ENCODE measurements around the gene CSF2.
"Not testable (repeated sequence)": the region's sequence is repeated elsewhere in the genome, so short reads cannot be mapped to it uniquely, and the experiment has no call there.

Gene CSF2

GRCh38 chr5:132114150-132115121, 40.8 kb downstream of the CSF2 start:
- no peak for DNase-seq

DNA sequence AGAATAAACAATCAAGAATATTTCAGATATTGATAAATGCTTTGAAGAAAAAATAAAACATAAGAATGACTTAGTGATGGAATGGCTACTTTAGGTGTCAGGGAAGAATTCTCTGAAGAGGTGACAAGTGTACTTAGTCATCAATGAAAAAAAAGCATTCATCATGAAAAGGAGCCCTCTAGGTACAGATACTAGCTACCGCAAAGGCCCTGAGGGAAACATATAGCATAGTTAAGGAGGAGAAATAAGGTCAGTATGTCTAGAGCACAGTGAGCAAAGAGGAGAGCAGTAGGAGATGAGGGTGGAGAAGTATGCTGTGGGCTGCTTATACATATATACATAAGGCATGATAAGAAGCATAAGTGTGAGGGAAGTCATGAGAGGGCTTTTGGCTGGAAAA, 41.8 kb downstream of the CSF2 start:
- no peak for DNase-seq

GRCh38 chr5:132116072-132116471, 42.5 kb downstream of the CSF2 start:
- no peak for DNase-seq

DNA sequence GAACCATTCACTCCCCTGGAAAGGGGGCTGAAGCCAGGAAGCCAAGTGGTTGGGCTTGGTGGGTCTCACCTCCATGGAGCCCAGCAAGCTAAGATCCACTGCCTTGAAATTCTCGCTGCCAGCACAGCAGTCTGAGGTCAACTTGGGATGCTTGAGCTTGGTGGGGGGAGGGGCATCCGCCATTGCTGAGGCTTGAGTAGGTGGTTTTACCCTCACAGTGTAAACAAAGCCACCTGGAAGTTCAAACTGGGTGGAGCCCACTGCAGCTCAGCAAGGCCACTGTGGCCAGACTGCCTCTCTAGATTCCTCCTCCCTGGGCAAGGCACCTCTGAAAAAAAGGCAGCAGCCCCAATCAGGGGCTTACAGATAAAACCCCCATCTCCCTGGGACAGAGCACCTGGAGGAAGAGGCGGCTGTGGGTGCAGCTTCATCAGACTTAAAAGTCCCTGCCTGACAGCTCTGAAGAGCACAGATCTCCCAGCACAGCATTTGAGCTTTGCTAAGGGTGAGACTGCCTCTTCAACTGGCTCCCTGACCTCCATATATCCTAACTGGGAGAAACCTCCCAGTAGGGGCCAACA, 43.4 kb downstream of the CSF2 start:
- DNase-seq, result not testable (repeated sequence)

DNA sequence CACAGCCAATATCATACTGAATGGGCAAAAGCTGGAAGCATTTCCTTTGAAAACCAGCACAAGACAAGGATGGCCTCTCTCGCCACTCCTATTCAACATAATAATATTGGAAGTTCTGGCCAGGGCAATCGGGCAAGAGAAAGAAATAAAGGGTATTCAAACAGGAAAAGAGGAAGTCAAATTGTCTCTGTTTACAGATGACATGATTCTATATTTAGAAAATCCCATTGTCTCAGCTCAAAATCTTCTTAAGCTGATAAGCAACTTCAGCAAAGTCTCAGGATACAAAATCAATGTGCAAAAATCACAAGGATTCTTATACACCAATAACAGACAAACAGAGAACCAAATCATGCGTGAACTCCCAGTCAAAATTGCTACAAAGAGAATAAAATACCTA, 47.1 kb downstream of the CSF2 start:
- not testable (repeated sequence) for DNase-seq

GRCh38 chr5:132122971-132123370, 49.4 kb downstream of the CSF2 start:
- not testable (repeated sequence) for DNase-seq

GRCh38 chr5:132123578-132123977, 50.0 kb downstream of the CSF2 start:
- not testable (repeated sequence) for DNase-seq
